H1 (cell line): Measurements from ENCODE around the gene TXLNG. TPM values are rescaled to one million over a fixed set of nuclear protein-coding genes. Genes with fewer than 3 reads are reported as not detected.

ENCODE experiments used
- NRF1 ChIP-seq: IDR thresholded peaks from 2 replicates; pipeline ENCODE4 v1.6.1; 2011; ENCODE audit warnings: mild to moderate bottlenecking, low read depth, low read length, improper control_type of control experiment
- POLR2A ChIP-seq, 2 experiments: IDR thresholded peaks; 1 replicate in 1 of 2; 2 replicates in 1 of 2; pipeline ENCODE4 v1.6.1; 2011; ENCODE audit warnings: low read depth in 2 of 2, low read length in 2 of 2, mild to moderate bottlenecking in 2 of 2; ENCODE audit errors: control extremely low read depth in 1 of 2
- polyA plus RNA-seq, 7 experiments: library from polyadenylated mRNA; depleted of rRNA in 3 of 7; stranded (reverse) in 5 of 7; unstranded in 2 of 7; fragments of >200 nt in 5 of 7; fragments of 200-250 nt in 2 of 7; gene quantifications; 1 replicate in 5 of 7; 2 replicates in 1 of 7; 4 replicates in 1 of 7; pipeline versions ENCODE4 v1.2.1 to v1.2.3, GENCODE V29; 2011 to 2013; ENCODE audit warnings: missing spikeins in 2 of 7, mixed read lengths in 2 of 7
- total RNA-seq: library from RNA; stranded (reverse); fragmentation: NEBNext Ultra II Directional; extraction: Animal tissue kit (Norgen Biotek cat#: 25700); gene quantifications from 2 replicates; pipeline ENCODE4 v1.2.1, GENCODE V29; 2021

Gene TXLNG
- total and polyA plus RNA-seq, 2 of the 8 experiments (the other 6 are each of a cell fraction or from before 2014, with no cell fraction given): 32.9 to 42.9 TPM

GRCh38 chrX:16750136-16750535, 36.1 kb upstream of the TXLNG start (continued):
- TF ChIP-seq NRF1: no peak
- TF ChIP-seq POLR2A (IDR thresholded peaks at IDR 0.05; ENCODE audit: control extremely low read depth in 1 of 2, low read depth in 2 of 2, low read length in 2 of 2): no peak
